K562 (cell line): ENCODE data around the gene LTBP1. TPM values are rescaled to one million over a fixed set of nuclear protein-coding genes. Genes with fewer than 3 reads are reported as not detected.

Source experiments
- ATAC-seq: fragments of 200-7000 bp; cut with Tn5 transposase; 3 replicates; pipeline ENCODE4 v1.9.1; 2020; ENCODE audit warnings: moderate library complexity
- BruUV-seq: library from RNA; stranded (reverse); fragments of 400-500 nt; replicated peaks from 2 replicates; lab custom pipeline; 2021; lab: Mats Ljungman, UMichigan
- CTCF ChIA-PET: fragments of 300-600 bp; formaldehyde crosslinking; extraction: SDS; loops from one replicate; lab custom pipeline; 2021; ENCODE audit warnings: low intra/inter-chr PET ratio; lab: Yijun Ruan, JAX
- POLR2A ChIA-PET: fragments of 300-600, 350-650 bp; sonication (Branson Sonifier 250); formaldehyde crosslinking; extraction: SDS; loops from one replicate; lab custom pipeline; 2021; ENCODE audit warnings: antibody characterized with exemption, inconsistent platforms; lab: Yijun Ruan, JAX
- DNase-seq, 4 experiments: peaks; one replicate each; pipeline versions ENCODE4 v3.0.0 to v3.0.0-alpha.2; 2011 to 2018; ENCODE audit warnings: low spot score in 3 of 4, mixed read lengths in 3 of 4; ENCODE audit errors: extremely low read depth in 1 of 4
- FAIRE-seq: peaks from 2 replicates; lab custom pipeline; 2011; peaks lifted over from hg19 to GRCh38; lab: Jason Lieb, UNC
- H2AFZ ChIP-seq: 2 replicates; pipeline ENCODE4 v1.6.0; 2011; ENCODE audit warnings: low read depth, low read length, control low read depth, inconsistent platforms
- H3K27ac ChIP-seq: fragments of 200-600 bp; 3 replicates; pipeline ENCODE4 v1.8.0; 2011; ENCODE audit warnings: low read depth, mild to moderate bottlenecking, control low read depth, inconsistent platforms, low read length, moderate library complexity, mixed read lengths; ENCODE audit errors: extremely low read depth
- H3K27me3 ChIP-seq, 2 experiments: fragments of 300-600 bp in 1 of 2; 2 replicates in 1 of 2; 3 replicates in 1 of 2; pipeline versions ENCODE4 v1.6.0 to v1.8.0; 2011; ENCODE audit warnings: inconsistent platforms in 2 of 2, low read length in 2 of 2, mild to moderate bottlenecking in 1 of 2, mixed read lengths in 1 of 2, moderate library complexity in 1 of 2; ENCODE audit not compliant: control insufficient read depth in 2 of 2, insufficient read depth in 2 of 2
- H3K36me3 ChIP-seq: fragments of 300-600 bp; 3 replicates; pipeline ENCODE4 v1.8.0; 2011; ENCODE audit warnings: mild to moderate bottlenecking, low read length, inconsistent platforms; ENCODE audit not compliant: control insufficient read depth, insufficient read depth
- H3K4me1 ChIP-seq, 2 experiments: fragments of 200-600 bp in 1 of 2; replicated peaks in 1 of 2; 2 replicates in 1 of 2; 3 replicates in 1 of 2; pipeline versions ENCODE4 v1.5.1 to v1.8.0; 2011; ENCODE audit warnings: inconsistent platforms in 2 of 2, low read length in 2 of 2, mild to moderate bottlenecking in 1 of 2, mixed read lengths in 1 of 2, moderate library complexity in 1 of 2; ENCODE audit not compliant: control insufficient read depth in 2 of 2, insufficient read depth in 2 of 2
- H3K4me2 ChIP-seq: 2 replicates; pipeline ENCODE4 v1.6.1; 2011; ENCODE audit warnings: low read length, control low read depth, inconsistent platforms, mixed read lengths; ENCODE audit not compliant: insufficient read depth
- H3K4me3 ChIP-seq: fragments of 200-600 bp; sonication (generic), shearing (Covaris generic); 2 replicates; pipeline ENCODE4 v1.5.1; 2016; ENCODE audit warnings: control low read depth, inconsistent platforms
- H3K79me2 ChIP-seq: fragments of 200-600 bp; 3 replicates; pipeline ENCODE4 v1.8.0; 2011; ENCODE audit warnings: low read length, inconsistent platforms; ENCODE audit not compliant: control insufficient read depth, insufficient read depth
- H3K9ac ChIP-seq, 2 experiments: 2 replicates each; pipeline versions ENCODE4 v1.6.0 to v1.6.1; 2011; ENCODE audit warnings: low read depth in 2 of 2, low read length in 2 of 2, control low read depth in 1 of 2, inconsistent platforms in 1 of 2, mild to moderate bottlenecking in 1 of 2, mixed read lengths in 1 of 2; ENCODE audit not compliant: insufficient read depth in 1 of 2
- H3K9me1 ChIP-seq: one replicate; pipeline ENCODE4 v1.6.0; 2011; ENCODE audit warnings: inconsistent platforms, mild to moderate bottlenecking, low read length, moderate library complexity; ENCODE audit not compliant: control insufficient read depth, insufficient read depth
- H3K9me3 ChIP-seq: replicated peaks from 2 replicates; pipeline ENCODE4 v1.5.1; 2011; ENCODE audit warnings: low read depth, low read length, inconsistent platforms; ENCODE audit not compliant: control insufficient read depth, insufficient read depth
- H4K20me1 ChIP-seq: replicated peaks from 2 replicates; pipeline ENCODE4 v1.6.1; 2011; ENCODE audit warnings: low read length, inconsistent platforms, mixed read lengths; ENCODE audit not compliant: control insufficient read depth, insufficient read depth
- BRF2 ChIP-seq: IDR thresholded peaks from 3 replicates; pipeline ENCODE4 v1.6.1; 2011; ENCODE audit warnings: borderline replicate concordance, mild to moderate bottlenecking; ENCODE audit not compliant: insufficient read length, insufficient read depth
- CBX2 ChIP-seq: fragments of 200-600 bp; sonication (generic); IDR thresholded peaks from one replicate; pipeline ENCODE4 v1.6.1; 2012; ENCODE audit warnings: mild to moderate bottlenecking, low read length, inconsistent platforms; ENCODE audit not compliant: insufficient read depth, poor library complexity, severe bottlenecking
- CLOCK ChIP-seq: fragments of 250-450 bp; sonication (Bioruptor Pico); IDR thresholded peaks from 2 replicates; pipeline ENCODE4 v1.4.0; 2020; ENCODE audit warnings: mild to moderate bottlenecking, moderate library complexity, borderline replicate concordance
- ETV6 ChIP-seq, 3 experiments: fragments of 150-350 bp in 1 of 3; sonication (generic) in 1 of 3; formaldehyde crosslinking in 1 of 3; IDR thresholded peaks; 2 replicates each; pipeline versions ENCODE4 v1.6.1 to v1.8.0; 2014 to 2022; ENCODE audit warnings: borderline replicate concordance in 2 of 3, low read depth in 2 of 3, antibody characterized with exemption in 1 of 3, low read length in 1 of 3, mild to moderate bottlenecking in 1 of 3, missing genetic modification reagents in 1 of 3
- GTF2E2 ChIP-seq: fragments of 200-800 bp; sonication (Bioruptor generic); IDR thresholded peaks from 2 replicates; pipeline ENCODE4 v1.6.1; 2016; ENCODE audit warnings: missing genetic modification characterization, missing compliant biosample characterization
- HDAC8 ChIP-seq: fragments of 450-650 bp; IDR thresholded peaks from 2 replicates; pipeline ENCODE4 v1.6.1; 2016; ENCODE audit warnings: mild to moderate bottlenecking, missing genetic modification characterization, moderate library complexity, missing compliant biosample characterization
- HSF4 ChIP-seq: fragments of 250-450 bp; sonication (Bioruptor Pico); IDR thresholded peaks from 2 replicates; pipeline ENCODE4 v2.1.2; 2022; ENCODE audit warnings: mild to moderate bottlenecking, moderate library complexity, borderline replicate concordance
- MYBL2 ChIP-seq, 2 experiments: fragments of 450-650 bp in 1 of 2; sonication (generic) in 1 of 2; formaldehyde crosslinking in 1 of 2; IDR thresholded peaks; 2 replicates each; pipeline versions ENCODE4 v1.6.1 to v1.8.1; 2017 to 2022; ENCODE audit warnings: borderline replicate concordance in 1 of 2, inconsistent platforms in 1 of 2, low read depth in 1 of 2, mild to moderate bottlenecking in 1 of 2, missing genetic modification reagents in 1 of 2, moderate library complexity in 1 of 2
- POLR2G ChIP-seq: fragments of 200-400 bp; formaldehyde crosslinking; IDR thresholded peaks from 2 replicates; pipeline ENCODE4 v1.6.1; 2017; ENCODE audit warnings: low read depth, mild to moderate bottlenecking, antibody characterized with exemption, low read length, moderate library complexity
- STAT5B ChIP-seq: fragments of 250-450 bp; sonication (Bioruptor Pico); IDR thresholded peaks from 2 replicates; pipeline ENCODE4 v1.8.0; 2021; ENCODE audit warnings: mild to moderate bottlenecking, inconsistent platforms
- ZBTB2 ChIP-seq: fragments of 450-650 bp; IDR thresholded peaks from 2 replicates; pipeline ENCODE4 v1.6.1; 2016; ENCODE audit warnings: antibody characterized with exemption
- in situ Hi-C: fragments of 300-500 bp; cut with MboI; formaldehyde crosslinking; loops from 4 replicates; pipeline ENCODE4 v1.15.0; 2018; ENCODE audit warnings: inconsistent platforms, mixed read lengths
- intact Hi-C: fragments of 100-400 bp; cut with micrococcal nuclease; formaldehyde crosslinking; loops from 2 replicates; pipeline ENCODE4 v1.14.2; 2022
- polyA plus RNA-seq, 8 experiments: library from polyadenylated mRNA; depleted of rRNA in 4 of 8; stranded (reverse) in 5 of 8; unstranded in 3 of 8; fragments of >200 nt; fragmentation: Nextera tagmentation in 2 of 8; fragmentation: Illumina TruSeq in 1 of 8; extraction: Ambion mirVana in 2 of 8; extraction: Trizol in 1 of 8; gene quantifications; 2 replicates each; pipeline versions ENCODE4 v1.2.1 to v1.2.3, GENCODE V29; 2011 to 2014; ENCODE audit warnings: inconsistent platforms in 1 of 8, missing spikeins in 1 of 8
- total RNA-seq, 7 experiments: library from RNA; depleted of rRNA in 6 of 7; stranded (reverse); fragments of >200 nt in 6 of 7; fragmentation: Illumina TruSeq in 2 of 7; extraction: Trizol in 2 of 7; gene quantifications; 2 replicates each; pipeline versions ENCODE4 v1.2.1 to v1.2.3, GENCODE V29; 2011 to 2021; ENCODE audit warnings: low replicate concordance in 1 of 7
- TF ChIP-seq, protein P1 (sequence below): fragments of 250-450 bp; sonication (Bioruptor Pico); IDR thresholded peaks from 2 replicates; pipeline ENCODE4 v1.5.0; 2022; ENCODE audit warnings: mild to moderate bottlenecking

The LTBP1 gene
- total and polyA plus RNA-seq, 9 of the 15 experiments (the other 6 are each of a cell fraction or from before 2014, with no cell fraction given), result 3.6 to 16.4 (median 8.5) TPM

GRCh38 chr2:32958821-32959220 is 12.1 kb downstream of the LTBP1 start:
- ChIA-PET POLR2A (no interaction called here), CTCF (no interaction called here)
- in situ Hi-C loops, result no loop called here
- peaks cover 6 to 29% of the 10 kb centered on the region in 2 experiments; a peak in 4 of 5 replicates for H3K4me1 ChIP-seq
- no peaks in the 10 kb centered on the region for H3K9me3 ChIP-seq
- no peaks in the 10 kb centered on the region for H3K27me3 ChIP-seq
- H3K9me1 ChIP-seq, result no peaks in the 10 kb centered on the region
- H3K36me3 ChIP-seq, result no peaks in the 10 kb centered on the region
- DNase-seq (no peak), ATAC-seq (no peak), FAIRE-seq (no peak)
- H2AFZ ChIP-seq, result no peak overlapping the region
- peaks cover 4% of the 10 kb centered on the region; the same call in 1 of the 3 replicates for H3K79me2 ChIP-seq
- TF ChIP-seq, protein P1, sequence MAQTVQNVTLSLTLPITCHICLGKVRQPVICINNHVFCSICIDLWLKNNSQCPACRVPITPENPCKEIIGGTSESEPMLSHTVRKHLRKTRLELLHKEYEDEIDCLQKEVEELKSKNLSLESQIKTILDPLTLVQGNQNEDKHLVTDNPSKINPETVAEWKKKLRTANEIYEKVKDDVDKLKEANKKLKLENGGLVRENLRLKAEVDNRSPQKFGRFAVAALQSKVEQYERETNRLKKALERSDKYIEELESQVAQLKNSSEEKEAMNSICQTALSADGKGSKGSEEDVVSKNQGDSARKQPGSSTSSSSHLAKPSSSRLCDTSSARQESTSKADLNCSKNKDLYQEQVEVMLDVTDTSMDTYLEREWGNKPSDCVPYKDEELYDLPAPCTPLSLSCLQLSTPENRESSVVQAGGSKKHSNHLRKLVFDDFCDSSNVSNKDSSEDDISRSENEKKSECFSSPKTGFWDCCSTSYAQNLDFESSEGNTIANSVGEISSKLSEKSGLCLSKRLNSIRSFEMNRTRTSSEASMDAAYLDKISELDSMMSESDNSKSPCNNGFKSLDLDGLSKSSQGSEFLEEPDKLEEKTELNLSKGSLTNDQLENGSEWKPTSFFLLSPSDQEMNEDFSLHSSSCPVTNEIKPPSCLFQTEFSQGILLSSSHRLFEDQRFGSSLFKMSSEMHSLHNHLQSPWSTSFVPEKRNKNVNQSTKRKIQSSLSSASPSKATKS, result no peak
- TF ChIP-seq HDAC8 (tag) (no peak), CLOCK (CRISPR knock-in tag) (no peak), BRF2 (no peak), HSF4 (CRISPR knock-in tag) (no peak), ZBTB2 (no peak), POLR2G (no peak), GTF2E2 (tag) (no peak), CBX2 (no peak), STAT5B (CRISPR knock-in tag) (no peak), ETV6 (IDR thresholded peaks at IDR 0.05; ENCODE audit: borderline replicate concordance in 1 of 2, low read depth in 2 of 2, low read length in 1 of 2) (no peak), ETV6 (CRISPR knock-in tag; IDR thresholded peaks at IDR 0.05; ENCODE audit: borderline replicate concordance) (no peak), MYBL2 (IDR thresholded peaks at IDR 0.05; ENCODE audit: low read depth) (no peak), MYBL2 (CRISPR knock-in tag; IDR thresholded peaks at IDR 0.05; ENCODE audit: borderline replicate concordance) (no peak)
- no peak overlapping the region for H3K4me2 ChIP-seq
- intact Hi-C loops, result loop anchor here (10.0 kb wide), 2 partner anchors 146 to 316 kb away; no protein-coding TSS in a partner anchor
- H3K27ac ChIP-seq, result no peak overlapping the region
- no peak overlapping the region for H3K4me3 ChIP-seq
- no TSS peak for BruUV-seq
- no peak overlapping the region for H3K9ac ChIP-seq
- no peaks in the 10 kb centered on the region for H4K20me1 ChIP-seq
